Activated T-helper 9 cell treated with anti-CD3 and anti-CD28 coated beads, Interleukin-2, amount 50 U/mL, for 16 hours (primary cell): ENCODE data around the gene EPC1.
A peak's percentile ranks its signal among the peaks of the same experiment; 100 is the strongest.

ENCODE experiments used
- DNase-seq: peaks from one replicate; pipeline ENCODE4 v3.0.0-alpha.2; 2020; ENCODE audit warnings: low read depth

The EPC1 gene

DNA sequence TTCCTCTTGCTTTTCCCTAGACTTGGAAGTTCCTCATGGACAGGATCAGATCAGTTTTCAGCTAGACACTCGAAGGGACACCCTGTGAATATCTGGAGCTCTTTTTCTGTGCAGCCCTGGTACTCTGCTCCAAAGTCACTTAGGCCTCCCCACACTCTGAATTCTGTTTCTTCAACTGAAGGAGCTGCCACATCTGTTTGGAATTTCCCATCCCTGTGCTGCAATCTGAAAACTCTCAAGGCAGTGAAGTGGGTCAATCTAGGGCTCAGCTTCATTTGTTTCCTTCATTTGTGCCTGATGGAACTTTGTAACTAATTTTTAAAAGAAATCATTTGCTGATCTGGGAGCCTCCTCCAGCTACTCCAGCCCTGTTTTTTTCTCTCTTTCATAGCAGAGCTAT, 9.6 kb downstream of the EPC1 start:
- no peak for DNase-seq

DNA sequence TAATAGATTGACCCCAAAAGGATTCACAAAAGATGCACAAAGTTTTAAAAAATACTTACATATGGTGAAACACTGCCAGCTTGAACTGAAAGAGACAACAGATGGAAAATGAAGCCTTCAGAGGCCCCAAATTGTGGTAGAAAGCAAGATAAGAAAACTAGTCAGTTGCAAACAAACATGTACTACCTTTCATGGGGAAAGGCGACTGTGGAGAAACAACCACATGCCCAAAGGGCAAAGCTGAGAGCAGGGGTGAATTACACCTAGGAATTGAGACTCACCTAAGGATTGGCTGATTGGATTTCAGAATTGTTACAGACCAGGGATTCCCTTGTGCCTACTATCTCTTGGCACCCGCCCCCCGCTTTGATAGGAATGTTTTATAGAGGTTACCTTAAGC, 13.1 kb downstream of the EPC1 start:
- no peak for DNase-seq

DNA sequence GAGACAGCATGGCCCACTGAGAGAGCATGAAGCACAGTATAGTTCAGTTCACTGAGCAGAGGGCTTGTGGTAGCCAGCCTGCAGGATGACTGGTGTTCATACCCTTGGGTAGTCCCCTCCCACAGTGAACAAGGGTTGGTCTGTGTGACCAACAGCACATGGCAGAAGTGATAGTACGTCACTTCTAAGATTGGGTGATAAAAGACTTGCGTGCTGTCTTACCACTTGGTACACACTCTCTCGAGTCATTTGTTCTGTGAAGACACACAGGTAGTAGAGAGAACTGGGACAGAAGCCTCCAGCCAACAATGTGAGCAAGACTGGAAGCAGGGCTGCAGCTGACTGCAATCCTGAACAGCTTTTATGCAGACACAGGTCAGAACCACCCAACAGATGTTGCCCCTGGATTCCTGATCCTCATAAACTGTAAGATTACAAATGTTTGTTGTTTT, 14.6 kb downstream of the EPC1 start:
- DNase-seq = peak; percentile 54

DNA sequence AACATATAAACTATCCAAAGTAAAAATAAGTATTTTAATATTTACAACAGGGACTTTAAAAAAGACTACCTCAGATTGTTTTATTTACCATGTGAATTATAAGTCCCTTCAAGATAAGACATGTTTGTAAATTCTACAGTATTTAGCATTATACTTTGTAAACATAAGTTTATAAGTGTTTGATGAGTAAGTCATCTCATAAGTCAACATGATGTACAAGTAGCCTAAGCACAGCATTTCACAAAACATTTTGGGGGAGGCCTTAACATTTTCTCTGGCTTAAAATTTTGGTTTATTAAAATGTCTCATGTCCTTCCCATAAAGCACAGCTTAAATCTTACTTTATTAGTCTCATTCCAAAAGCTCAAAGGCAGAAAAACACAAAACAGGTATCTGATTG, 15.4 kb downstream of the EPC1 start:
- no peak for DNase-seq

DNA sequence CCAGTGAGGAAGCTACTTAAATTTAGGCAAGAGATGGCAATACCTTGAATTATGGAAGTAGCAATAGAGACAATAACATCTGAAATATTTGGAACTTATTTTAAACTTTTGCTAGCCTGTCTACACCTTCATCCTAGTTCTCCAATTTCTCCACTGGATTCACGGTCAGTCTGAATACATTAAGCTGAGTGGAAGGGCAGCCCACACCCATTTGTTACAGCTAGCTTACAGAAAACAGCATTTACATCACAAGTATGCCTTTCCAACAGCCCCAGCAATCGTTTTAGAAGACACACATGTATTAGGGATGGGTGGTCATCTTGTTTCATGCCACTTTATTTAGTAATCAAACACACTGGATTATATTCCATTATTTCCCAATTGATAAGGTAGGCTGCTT, 16.7 kb downstream of the EPC1 start:
- no peak for DNase-seq

DNA sequence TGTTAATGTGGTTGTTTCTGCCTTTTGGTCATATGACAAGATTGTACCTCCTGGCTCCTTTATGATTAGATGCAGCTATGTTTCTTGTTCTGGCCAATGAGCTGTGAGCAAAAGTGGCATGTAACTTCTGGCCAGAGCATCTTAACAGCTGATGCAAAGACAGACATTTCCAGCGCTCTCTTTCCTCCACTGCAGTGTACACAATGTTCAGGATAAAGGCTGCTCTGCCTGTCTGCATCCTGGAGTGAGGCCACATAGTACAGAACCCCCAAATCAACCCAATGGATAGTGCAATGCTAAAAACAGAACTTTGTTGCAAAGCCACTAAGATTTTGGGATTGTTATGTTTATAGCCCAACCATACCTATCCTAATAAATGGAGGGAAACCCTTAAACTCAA, 17.9 kb downstream of the EPC1 start:
- no peak for DNase-seq

DNA sequence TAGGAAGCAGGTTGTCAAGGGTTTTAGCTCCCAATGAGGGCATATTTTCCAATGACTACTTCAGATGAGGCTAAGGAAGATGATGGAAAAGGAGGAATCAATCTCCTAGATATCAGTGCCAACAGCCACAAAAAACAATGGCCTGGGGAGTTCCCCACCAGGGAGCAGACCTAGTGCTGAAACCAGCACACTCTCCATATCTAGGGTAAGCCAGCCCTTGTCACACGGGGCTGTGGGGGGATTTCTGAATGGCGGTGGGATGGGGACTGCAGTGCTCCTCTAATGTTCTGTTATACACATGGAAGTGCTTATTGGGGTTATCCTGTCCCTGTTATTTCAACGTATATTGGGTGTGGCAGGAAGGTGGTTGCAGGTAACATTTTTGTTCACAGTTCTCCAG, 18.5 kb downstream of the EPC1 start:
- DNase-seq = no peak

DNA sequence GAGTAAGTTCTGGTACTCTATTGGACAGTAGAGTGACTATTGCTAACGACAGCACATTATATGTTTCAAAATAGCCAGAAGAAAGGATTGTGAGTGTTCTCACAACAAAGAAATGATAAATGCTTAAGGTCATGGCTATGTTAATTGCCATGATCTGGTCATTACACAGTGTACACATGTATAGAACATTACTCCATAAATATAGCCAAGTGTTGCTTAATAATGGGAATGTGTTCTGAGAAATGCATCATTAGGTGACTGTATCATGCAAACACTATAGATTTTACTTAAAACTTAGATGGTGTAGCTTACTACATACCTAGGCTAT, 19.6 kb downstream of the EPC1 start:
- DNase-seq = no peak

DNA sequence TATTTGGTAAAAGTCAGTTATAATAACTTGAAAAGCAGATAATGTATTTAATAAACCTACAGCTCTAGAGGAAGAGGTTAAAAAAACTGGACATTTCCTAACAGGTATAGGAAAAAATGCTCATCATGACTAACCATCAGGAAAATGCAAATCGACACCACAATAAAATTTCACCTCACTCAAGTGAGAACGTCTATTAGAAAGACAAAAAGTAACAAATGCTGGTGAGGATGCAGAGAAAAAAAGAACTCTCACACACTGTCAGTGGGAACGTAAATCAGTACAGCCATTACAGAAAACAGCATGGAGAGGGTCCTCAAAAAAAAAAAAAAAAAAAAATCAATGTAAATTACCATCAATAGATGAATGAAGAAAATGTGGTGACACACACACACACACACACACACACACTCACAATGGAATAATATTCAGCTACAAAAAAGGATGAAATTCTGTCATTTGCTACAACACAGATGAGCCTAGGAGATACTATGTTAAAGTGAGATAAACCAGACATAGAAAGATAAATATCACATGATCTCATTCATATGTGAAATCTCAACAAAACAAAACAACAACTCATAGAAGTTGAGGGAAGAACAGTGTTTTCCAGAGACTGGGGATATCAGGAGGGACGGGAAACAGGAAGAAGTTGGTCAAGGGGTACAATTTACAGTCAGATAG, 20.1 kb downstream of the EPC1 start:
- DNase-seq = no peak

DNA sequence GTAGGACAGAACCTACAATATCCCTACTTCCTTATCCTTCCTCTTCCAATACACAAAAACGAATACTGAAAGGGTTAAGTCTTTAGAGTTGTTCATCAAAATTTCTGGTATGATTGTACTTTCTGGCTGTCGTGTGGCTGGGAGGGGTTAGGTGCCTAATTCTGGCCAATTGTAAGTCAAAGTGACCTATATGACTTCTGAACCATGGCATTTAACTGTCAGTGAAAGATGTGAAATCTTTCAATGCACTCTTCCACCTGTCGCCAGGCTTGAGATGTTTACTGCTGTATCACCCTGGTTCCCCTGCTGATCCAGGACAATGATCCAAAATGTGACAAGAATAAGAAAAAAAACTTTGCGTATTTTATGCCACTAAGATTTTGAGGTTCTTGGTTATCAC, 20.8 kb downstream of the EPC1 start:
- DNase-seq = no peak

DNA sequence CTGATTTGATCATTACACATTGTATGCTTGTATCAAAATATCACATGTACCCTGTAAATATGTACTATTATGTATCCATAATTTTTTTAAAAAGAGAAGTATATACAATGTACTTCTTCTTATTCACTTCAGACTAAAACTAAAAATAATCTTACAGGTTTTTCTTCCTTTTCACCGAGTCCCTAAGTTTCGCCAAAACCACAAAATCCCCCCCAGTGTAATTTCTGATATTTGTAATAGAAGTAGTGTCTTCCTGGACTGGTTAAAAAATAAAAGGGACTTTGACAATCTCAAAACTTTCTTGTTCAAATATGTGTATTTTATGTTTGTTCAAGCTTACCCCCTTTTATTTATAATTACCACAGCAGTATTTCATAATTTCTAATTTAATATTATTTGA, 23.9 kb downstream of the EPC1 start:
- DNase-seq = no peak

DNA sequence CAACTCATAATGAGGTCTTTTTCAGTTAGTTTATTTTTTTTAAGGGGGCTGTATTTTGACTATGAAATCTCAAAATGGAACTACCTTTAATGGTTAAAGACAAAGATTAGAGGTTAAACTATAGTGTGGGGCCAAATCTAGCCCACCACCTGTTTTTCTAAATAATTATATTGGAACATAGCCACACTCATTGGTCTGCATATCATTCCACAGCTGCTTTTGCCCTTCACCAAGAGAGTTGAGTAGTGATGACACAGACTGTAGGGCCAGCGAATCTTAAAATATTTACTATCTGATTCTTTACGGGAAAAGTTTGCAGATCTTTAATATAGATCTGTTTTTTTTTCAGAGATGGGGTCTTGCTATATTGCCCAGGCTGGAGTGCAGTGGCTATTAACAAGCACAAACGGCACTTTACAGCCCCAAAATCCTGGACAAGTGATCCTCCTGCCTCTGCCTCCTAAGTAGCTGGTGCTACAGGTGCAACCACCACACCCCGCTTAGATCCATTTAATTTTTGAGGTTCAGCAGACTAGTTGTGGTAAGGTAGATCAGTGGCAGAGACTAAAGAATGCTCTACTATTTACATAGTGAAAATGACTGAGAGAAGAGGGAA, 25.8 kb downstream of the EPC1 start:
- no peak for DNase-seq

DNA sequence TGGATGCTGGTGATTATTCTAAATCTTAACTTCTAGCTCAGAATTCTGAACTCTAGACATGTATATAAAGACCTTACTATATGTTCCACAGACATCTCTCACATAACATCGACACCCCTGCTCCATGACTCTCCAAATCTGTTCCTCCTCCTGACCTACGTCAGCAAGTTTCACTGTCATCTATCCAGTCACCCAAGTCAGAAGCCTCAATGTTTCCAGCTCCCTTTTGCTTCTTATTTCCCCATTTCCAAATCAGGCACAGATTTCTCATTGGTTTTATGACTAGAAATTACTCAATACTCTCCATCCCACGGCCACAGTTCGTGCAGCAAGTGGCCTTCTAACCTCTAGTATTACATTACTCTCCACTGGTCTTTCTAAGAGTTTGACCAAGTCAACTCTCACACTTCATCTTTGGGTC, 28.5 kb downstream of the EPC1 start:
- DNase-seq = no peak

DNA sequence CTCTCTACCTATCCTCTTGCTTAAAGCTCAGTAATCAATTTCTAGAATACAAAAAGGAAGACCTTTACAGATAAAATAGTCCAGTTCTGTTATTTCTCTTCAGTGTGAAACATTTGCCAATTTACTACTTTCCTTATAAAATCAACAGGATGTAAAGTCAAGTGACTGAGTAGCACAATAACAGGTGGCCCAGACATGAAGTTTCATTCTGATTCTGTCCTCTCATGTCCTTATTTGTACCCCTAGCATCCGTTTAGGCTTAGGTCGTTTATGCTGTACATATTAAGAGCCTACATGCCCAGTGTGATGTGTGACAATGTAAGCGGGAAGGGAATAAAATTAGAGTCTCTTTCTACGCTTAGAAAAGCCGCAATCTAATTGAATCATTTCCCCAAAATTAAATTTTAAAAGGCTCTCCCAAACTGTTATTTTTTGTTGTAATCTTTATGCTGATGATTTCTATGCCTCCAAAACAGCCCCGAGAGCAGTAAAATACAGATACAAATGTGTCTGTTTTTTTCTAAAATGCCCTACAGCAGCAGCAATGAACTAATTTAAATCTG, 29.1 kb downstream of the EPC1 start:
- no peak for DNase-seq

DNA sequence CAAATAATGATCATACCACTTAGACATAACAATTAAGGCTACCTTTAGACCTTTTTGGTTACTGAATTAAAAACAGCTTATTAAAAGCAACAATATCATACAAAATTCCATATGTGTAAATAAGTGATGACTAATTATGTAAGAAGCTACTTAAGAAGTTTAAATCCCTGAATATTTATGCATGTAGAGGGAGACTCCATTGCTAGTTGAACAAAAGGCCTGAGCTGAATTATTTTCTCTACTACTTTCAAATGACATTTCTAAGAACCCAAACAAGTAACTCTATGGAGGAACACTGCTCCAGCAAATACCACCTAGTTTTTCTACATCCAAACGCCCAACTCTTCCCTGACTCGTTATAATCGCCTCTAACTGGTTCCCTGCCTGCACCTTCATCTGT, 31.5 kb downstream of the EPC1 start:
- DNase-seq = no peak

DNA sequence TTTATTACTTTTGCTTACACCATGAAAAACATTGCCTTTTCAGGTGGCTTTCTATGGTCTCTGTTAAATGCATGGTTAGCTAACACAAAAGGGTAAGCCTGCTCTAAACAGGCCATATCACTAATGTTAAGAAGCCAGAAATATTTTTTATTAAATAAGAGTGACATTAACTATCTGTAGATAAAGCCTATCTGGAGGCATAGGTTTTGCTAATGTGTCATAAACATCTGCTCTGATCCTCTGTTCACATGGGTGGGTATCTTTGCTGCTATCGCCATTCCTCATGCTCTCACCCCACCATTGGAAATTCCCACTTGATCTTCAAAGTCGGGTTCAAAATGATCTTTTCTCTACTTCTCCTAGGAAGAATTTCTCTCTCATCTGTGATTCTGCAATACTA, 32.4 kb downstream of the EPC1 start:
- DNase-seq = no peak

DNA sequence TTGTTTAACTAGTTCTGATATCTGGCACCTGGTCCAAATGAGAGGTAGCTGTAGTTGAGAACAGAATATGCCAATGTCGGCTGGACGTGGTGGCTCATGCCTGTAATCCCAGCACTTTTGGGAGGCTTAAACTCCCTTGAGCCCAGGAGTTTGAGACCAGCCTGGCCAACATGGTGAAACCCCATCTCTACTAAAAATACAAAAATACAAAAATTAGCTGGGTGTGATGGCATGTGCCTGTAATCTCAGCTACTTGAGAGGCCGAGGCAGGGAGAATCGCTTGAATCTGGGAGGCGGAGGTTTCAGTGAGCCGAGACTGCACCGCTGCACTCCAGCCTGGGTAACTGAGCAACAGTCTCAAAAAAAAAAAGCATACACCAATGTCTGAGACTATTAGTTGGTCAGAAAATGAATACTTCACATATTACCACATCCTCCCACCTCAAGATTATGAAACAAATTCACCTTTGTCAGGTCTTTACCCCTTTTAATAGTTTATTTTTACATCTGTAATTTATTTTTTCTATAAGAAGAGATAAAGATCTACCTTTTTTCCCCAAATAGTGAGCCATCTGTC, 38.8 kb downstream of the EPC1 start:
- no peak for DNase-seq

DNA sequence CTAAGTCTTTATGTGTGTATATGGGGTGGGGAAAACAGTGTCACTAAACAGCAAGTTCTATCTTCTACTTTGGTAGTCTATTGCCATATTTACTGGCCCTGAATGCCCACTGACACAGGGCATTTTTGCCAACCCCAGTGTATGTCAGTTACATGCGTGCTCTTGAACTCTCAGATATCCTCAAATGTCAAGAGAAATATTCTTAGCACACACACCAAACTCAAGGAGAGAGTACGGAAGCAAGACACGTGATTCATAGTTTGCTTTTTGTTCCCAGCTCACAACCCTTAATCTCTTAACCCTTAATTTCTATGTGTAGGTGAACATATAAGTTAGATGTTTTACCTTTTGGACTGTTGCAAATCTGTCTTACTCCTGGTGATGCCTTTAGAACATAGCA, 39.3 kb downstream of the EPC1 start:
- no peak for DNase-seq

DNA sequence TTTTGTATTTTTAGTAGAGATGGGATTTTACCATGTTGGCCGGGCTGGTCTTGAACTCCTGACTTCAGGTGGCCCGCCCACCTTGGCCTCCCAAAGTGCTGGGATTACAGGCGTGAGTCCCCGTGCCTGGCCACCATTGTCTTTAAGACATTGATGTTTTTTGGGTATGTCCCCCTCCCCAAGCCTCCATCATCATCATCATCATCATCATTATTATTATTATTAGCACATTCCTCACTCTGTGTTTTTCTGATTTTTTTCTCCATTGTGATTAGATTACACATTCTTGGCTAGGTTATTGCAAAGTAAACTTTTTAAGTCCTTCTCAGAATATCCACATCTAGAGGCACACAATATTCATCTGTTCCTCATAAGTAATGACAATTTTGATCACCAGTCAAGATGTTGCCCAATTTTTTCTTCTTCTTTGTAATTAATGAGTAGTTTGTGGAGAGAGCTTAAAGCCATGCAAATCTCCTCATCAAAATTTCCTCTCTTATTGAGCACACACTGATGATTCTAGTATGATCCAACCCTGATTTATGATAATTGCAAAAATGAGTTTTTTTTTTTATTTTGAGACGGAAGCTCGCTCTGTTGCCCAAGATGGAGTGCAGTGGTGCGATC, 47.5 kb downstream of the EPC1 start:
- no peak for DNase-seq

DNA sequence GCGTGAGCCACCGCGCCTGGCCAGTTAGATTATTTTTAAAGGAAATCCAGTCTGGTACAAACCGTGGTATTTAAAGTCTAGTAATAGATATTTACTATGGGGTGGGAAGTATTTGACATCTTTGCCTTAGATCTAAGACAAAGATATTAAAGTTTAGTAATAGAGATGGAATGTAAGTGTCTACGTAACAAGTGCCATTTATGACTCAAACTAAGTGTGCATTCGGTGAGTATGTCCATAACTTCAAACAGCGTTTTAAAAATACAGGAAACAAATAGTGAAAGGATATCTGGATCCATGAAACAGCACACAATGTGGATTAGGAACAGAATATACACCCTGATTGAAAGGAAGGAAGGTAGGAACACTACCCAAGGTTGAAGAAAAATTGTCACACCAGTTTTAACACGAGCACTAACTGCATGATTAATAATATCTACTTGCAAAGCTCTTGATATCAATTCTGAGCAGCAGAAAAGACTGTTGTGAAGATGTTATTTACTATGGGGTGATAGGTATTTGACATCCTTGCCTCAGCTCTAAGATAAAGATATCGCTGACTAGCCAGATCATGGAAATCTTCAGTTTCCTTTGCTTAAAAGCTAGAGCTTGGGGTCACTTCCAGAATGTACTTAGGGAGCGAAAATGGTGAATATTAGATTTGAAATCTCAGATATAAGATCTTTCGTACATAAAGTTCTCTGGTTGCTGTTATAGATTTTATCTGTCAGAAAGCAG, 48.7 kb downstream of the EPC1 start:
- no peak for DNase-seq

DNA sequence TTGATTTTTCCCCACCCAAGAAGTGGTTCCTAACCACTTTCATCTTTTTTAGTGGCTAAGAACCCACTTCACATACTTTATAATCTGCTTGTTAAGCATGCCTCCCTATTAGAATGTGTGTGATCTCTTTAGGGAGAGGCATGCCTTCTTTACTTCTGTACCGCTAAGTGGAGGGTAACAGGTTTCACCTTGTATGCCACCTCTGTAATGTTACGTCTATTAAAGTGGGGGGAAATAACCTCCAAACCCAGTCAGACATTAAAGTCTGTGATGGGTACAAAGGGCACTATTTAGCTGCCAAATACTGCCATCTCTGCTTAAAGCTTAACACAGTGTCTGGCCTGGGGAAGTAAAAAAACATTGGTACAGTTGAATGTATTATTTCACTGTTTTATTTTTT, 51.9 kb downstream of the EPC1 start:
- no peak for DNase-seq

DNA sequence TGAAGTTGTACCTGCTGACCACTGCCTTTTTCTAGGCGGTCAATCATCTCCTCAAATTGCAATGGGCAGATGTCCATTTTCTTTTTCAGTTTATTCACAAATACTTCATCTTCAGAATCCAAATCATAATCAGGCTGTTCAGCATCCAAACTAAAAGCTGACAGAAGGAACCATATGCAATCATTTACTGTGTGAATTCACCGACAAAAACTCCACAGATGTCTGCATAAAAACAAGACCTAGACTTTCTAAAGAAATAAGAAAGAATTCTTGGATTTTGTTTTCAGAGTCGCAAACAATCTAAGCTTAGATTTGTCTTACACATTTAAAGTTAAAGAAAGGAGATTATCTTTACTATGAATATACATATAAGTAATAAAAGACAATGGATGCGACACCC, 53.4 kb downstream of the EPC1 start:
- DNase-seq = no peak

DNA sequence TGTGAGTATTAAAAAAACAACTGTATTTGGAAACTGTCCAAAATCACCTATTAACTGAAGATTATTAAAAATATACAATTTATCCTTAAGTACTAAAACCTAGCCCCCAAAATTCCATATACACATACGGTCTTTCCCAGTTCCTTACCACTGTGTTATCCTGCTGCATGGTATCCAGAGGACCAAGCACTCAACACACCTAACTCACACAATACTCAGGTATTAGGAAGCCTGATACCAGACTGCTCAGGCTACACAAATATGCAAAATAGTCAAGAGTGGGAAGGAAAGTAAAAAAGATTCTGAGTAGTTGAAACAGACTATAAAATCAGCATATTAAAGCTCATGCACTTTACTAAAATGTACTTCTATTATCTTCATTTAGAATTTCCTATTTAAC, 67.2 kb downstream of the EPC1 start:
- DNase-seq = no peak
